ENCODE data around the gene LPIN2.

DNA sequence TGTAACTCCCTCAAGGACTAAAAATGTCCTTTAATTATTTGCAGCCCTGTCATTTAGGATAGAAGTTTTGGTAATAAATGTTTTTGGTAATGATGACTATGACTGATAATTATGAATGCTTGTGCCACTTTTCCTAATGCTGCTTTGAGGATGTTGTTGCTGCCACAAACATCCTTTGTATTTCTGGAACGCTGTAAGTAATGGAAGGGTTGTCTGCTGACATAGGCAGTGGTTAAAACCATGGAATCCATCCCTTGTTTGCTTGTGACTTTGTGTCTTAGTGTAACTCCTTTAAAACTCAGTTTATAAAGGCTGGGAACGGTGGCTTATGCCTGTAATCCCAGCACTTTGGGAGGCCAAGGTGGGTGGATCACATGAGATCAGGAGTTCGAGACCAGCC, 19.8 kb upstream of the LPIN2 start:
- TF ChIP-seq, protein P1, sequence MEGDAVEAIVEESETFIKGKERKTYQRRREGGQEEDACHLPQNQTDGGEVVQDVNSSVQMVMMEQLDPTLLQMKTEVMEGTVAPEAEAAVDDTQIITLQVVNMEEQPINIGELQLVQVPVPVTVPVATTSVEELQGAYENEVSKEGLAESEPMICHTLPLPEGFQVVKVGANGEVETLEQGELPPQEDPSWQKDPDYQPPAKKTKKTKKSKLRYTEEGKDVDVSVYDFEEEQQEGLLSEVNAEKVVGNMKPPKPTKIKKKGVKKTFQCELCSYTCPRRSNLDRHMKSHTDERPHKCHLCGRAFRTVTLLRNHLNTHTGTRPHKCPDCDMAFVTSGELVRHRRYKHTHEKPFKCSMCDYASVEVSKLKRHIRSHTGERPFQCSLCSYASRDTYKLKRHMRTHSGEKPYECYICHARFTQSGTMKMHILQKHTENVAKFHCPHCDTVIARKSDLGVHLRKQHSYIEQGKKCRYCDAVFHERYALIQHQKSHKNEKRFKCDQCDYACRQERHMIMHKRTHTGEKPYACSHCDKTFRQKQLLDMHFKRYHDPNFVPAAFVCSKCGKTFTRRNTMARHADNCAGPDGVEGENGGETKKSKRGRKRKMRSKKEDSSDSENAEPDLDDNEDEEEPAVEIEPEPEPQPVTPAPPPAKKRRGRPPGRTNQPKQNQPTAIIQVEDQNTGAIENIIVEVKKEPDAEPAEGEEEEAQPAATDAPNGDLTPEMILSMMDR (IDR thresholded peaks at IDR 0.05; ENCODE audit: borderline replicate concordance, extremely low read depth, low read length, poor library complexity, severe bottlenecking), result no peak
- TF ChIP-seq EZH2 (IDR thresholded peaks at IDR 0.05; ENCODE audit: borderline replicate concordance, low read depth, low read length, severe bottlenecking), result no peak
